NOMO-1 (cell line): ENCODE results near the gene L3MBTL3.

Experiments
- DNase-seq, 2 experiments: peaks; one replicate each; lab custom pipeline; 2025; ENCODE audit not compliant: unreplicated experiment in 2 of 2; lab: John Stamatoyannopoulos, UW

Gene L3MBTL3

DNA sequence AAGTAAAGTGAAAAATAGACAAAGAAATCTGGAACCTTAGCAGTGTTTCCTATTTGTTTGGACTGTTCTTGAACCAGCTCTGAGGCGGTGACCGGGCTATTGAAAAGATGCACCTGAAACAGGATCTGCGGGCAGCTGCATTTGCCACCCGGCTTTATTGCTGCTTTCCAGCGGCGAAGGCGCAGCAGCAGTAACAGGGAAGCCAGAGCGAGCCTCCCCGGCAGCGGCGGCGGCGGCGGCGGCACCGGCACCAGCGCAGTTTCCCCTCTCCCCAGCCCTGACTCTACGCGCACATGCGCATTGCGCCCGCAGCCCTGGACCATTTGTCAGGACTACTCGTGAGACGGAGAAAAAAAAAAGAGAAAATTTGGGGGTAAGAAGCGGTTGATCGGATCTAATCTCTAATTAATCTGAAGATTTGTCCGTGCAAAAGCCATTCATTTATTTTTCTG lies at the start of gene L3MBTL3:
Gene L3MBTL3 (plus strand): TSS at position 290 of the 452 bp plus-strand sequence. CDS start 24,119 bp downstream, outside the sequence.
- peak; percentile 70 to 82 for DNase-seq

DNA sequence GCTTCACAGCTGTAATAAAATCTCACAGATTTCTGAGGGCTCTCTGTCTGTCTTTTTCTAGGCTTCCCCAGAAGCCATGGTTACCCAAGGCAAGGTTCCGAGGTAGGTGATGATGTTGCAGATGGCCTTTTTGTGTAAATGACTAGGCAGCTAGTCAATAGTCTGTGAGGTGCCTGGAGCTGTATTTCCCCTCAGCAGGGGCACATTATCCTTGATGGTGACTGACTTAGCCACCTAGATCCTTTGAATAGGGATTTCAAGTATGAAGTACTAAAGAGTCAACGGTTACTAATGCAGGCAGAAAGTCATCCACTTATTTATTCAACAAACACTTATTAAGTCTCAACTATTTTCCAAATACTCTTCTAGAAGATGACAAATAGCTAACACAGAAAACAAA lies 49.3 kb upstream of the L3MBTL3 start:
- no peak for DNase-seq

DNA sequence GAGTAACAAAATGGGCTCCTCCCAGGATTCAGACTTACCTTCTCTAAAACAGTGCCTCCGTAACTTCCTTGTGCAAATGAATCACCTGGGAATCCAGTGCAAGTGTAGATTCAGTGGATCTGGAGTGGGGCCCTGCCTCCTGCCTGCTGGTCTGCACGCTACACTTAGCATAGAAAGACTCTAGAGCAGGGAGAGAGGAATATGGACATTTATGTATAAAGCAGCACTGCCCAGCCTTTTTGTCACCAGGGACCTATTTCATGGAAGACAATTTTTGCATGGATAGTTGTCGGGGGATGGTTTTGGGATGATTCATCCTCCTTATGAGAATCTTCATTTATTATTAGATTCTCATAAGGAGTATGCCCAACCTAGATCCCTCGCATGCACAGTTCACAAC lies 42.3 kb upstream of the L3MBTL3 start:
- no peak for DNase-seq

DNA sequence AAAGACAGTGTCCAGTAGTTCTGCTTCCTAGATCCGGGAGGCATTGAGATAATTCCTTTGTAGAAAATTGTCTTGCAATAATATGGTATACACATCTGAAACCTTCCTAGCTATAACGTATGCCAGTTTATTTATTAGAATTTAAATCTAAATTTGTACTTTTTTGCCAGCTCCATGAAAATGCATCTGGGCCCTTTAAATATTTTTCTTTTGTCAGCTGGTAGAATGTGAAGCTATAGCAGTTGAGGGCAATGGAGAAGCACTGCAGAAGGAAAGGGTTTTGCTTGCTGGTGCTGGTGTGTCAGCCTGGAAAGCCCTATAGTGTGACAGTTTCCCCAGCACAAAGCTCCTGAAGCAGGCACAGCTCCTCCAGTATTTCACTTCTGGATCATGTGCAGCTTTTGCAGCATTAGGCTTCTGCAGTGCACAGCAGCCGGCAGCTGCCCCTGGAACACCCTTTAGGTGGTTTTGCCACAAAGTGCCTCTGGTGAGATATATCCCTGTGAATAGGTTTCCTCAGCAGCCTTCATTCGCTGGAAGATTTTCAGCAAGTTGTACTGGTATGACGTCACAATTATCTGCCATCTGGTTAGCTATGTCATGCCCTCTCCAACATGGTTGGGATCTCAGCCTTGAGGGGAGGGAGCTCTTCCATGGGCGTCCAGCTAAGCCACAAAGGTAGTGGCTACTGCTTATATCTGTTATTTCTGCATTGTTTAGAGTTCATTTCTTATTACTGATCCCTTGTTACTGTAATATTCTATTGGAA lies 40.0 kb upstream of the L3MBTL3 start:
- DNase-seq, result no peak

DNA sequence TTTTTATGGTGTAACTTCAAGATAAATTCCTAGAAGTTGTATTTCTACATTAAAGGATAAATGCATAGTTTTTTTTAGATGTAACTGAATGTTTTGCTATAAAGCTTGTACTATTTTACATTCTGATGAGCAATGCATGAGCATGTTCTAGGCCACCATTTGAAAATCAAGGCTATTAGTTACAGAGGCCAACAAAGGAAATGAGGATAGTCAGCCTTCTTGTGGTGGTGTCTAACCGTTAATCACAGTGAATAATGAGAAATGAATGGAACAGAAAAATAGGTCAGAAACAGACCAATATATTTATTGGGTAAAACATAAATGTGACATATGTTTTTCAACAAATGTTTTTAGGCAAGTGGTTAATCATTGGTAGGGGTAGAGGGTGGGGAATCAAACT lies 37.6 kb upstream of the L3MBTL3 start:
- no peak for DNase-seq

DNA sequence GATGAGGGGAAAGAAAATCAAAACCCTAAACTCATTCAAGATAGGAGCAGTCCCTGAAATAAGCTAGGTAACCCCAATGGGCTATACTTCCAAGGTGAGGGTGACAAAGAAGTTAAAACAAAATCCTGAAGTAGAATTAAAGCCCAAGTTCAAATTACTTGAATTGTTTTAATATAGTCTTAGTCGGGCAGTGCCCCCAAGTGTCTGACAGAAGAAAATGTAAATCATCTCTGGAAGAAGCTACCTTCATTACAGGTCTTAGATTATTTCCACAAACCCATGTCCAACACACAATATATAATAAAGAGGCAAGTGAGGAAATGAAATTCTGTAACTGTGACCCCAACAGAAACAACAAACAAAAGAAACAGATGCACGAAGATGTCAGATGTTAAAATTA lies 36.8 kb upstream of the L3MBTL3 start:
- DNase-seq, result no peak

DNA sequence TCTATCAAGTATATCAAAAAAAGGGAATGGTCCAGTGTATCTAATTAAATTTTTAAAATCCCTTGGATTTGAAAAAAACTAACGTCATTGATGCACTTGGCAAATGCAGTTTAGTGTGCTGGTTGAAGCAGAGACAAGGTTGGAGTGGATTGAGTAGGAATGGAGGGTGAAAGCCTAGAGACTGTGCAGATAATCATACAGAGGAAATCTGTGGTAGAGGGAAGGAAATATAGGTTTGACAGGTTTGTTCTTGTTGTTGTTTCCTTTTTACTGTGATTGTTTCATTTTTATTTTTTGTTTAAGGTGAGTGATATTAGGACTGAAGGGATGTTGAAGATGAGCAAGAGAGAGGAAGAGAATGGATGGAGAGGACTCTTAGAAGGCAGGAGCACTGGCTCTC lies 29.0 kb upstream of the L3MBTL3 start:
- DNase-seq, result no peak

DNA sequence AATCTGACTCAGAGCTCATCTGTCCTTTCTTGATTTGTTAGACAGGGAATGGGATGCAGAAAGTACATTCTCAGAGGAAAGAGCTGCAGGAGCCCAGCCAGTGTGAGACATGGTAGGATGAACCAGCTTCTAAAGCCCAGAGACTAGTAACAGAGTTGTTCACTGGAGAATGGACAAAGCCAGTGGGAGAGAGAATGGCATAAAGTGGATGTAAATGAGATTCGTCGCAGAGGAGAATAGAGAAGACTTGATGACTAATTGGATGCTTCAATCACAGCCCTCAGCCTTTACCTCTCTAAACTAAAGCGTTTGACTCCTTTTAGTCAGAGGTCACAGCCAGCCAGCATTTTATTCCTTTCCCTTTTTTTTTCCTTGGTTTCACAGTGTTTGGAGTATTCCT lies 25.5 kb upstream of the L3MBTL3 start:
- DNase-seq, result no peak

DNA sequence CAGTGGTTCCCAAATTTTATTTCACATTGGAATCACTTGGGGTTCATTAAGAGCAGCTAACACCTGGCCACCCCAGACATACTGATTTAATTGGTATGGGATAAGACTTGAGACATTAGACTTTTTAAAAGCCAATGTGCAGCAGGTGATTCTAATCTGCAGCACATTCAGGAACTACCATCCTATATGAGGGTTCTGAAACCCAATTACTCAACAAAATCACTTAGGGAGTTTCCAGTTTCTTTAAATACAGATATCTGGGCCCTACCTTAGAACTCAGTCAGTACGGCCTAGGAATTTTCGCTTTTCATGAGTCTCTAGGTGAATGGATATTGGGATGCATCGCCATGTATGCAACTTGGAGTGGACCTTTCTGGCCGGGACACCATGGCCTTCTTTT lies 24.0 kb upstream of the L3MBTL3 start:
- DNase-seq, result no peak

DNA sequence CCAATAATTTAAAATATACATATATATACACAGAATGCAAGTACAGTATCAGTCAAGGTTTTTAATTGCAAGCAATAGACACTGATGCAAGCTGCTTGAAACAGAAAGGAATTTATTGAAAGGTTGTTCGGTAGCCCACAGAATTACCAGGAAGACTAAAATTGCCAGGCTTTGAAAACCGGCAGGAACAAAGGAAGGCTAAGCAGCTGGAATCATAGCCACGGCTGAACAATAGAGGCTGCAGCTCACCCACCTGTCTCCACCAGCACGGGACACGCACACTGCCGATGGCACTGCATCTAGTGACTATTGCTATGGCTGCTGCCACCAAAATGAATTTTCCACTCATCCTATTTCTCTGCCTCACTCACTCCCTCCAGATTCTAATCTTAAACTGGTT lies 22.0 kb upstream of the L3MBTL3 start:
- no peak for DNase-seq

DNA sequence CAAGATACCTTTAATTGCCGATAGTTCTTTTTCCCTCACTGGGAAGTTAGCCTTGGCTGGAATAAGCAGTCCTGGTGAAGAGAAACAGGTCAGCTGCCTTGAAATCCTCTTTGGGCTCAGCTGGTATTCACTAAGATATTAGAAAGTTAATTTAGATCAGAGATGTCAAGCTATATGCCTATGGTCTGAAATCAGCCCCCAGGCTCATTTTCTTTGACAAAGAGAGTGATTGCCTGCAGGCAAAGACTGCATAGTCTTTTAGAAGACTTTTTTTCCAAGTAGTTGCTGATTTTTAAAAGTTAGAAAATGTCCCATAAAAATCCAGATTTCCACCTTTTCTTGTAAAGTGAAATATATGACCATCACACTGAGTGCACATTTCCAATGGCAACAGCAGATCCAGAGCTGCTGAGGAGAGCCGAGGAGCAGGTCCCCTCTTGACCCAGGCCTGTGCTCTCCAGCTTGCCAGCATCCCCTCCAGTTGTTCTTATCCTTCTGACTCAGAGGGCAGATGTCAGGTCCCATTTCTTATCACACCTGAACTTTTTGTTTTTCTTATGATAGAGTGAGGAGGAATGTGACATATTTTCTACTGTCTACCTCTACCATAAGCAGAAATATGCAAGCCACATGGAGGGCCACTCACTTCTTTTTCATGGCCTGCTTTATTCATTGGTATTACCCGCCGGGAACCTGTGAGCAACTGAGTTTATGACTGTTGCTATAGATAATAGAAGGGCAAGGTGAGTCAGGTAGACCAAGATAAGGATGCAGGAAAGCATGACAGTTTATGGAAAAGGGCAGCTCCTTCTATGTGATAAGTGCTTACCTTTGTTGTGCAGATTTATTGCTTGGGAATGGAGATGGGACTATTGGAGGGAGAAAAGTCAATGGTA lies 17.6 kb upstream of the L3MBTL3 start:
- no peak for DNase-seq

DNA sequence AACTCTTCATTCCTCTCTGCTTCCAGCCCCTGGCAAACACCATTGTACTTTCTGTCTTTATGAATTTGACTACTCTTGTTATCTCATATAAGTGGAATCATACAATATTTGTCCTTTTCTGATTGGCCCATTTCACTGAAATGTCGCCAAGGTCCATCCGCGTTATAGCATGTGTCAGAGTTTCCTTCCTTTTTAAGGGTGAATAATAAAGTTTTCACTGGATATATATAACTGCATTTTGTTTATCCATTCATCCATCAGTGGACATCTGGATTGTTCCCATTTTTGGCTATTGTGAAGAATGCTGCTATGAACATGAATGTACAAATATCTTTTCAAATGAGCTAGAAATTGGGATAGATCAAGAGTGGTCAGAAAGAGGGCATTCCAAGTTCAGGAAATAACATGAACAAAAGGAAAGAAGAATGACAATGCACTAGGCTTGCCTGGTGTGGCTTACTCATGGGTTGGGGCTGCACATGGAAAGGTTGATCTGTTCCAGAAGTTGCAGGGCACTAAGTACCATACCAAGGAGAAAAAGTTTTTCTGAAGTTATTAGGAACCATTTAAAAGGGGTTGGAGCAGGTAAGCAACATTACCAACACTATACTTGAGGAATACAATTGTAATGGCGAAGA lies 10.0 kb upstream of the L3MBTL3 start:
- no peak for DNase-seq

DNA sequence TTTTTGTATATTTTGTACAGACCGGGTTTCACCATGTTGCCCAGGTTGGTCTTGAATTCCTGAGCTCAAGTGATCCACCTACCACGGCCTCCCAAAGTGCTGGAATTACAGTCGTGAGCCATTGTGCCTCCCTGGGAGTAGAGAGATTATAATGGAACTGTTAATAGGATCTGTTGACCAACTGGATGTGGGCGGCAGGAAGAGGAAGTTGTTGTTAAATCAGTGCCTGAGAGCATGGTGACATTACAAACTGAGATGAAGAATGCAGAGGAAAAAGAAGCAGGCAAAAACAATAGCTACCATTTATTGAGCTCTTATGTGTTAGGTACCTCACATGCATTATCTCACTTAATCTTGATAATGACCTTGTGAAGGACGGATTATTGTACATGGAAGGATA lies 9.2 kb upstream of the L3MBTL3 start:
- no peak for DNase-seq

DNA sequence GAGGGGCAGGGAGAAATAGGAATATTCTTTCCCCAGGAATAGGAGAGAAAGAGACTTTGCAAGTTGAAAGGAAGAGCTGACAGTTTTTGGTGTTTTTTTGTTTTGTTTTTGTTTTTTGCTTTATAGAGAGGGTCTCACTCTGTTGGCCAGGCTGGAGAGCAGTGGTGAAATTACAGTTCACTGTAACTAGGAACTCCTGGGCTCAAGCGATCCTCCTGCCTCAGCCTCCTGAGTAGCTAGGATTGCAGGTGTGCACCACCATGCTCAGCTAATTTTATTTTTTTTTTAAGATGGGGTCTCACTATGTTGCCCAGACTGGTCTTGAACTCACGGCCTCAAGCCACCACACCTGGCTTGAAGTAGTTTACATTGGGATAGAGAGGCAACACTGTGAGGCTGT lies 8.0 kb upstream of the L3MBTL3 start:
- DNase-seq, result no peak

DNA sequence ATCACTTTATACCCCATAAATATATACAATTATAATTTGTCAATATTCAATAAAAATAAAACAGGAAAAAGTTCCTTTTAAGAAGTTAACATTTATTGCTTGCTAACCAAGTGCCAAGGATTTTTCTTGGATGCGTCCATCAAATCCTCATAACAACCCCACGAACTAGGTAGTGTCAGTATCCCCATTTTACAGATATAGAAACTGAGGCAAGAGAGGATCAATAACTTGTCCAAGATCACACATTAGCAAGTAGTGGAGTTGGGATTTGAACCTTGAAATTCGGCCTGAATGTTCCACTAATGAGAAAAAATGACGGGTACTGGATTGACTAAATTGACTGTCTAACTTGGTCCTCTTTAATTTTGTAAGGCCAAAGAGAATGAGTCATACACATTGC lies 5.7 kb upstream of the L3MBTL3 start:
- no peak for DNase-seq

DNA sequence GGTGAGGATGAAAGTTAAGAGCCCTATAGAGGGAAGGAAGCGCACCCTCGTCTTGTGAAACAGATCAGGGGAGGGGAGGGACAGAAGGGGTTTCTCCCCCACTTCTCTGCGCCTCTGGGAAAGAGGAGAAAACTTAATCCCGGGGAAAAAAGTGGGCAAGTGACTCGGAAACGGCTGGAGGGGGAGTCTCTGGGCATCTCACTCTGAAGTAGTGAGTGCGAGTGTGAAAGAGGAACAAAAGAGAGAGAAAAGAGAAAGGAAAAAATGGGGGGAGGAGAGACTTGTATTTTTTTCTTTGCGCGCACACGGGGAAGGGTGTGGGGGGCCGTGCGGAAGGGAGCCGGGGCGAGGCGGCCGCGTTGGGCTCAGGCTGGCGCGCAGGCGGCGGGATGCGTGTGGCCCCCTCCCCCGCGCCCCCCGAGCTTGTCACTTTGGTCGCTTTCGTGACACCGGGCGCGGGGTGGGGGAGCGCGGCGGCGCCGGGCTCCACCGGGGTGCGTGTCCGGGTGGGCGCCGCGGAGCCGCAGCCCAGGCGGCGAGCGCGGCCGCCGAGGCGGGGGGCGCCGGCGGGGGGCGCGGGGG lies 454 bp downstream of the L3MBTL3 start:
- DNase-seq, result peak in 1 of 2 experiments; percentile 55

DNA sequence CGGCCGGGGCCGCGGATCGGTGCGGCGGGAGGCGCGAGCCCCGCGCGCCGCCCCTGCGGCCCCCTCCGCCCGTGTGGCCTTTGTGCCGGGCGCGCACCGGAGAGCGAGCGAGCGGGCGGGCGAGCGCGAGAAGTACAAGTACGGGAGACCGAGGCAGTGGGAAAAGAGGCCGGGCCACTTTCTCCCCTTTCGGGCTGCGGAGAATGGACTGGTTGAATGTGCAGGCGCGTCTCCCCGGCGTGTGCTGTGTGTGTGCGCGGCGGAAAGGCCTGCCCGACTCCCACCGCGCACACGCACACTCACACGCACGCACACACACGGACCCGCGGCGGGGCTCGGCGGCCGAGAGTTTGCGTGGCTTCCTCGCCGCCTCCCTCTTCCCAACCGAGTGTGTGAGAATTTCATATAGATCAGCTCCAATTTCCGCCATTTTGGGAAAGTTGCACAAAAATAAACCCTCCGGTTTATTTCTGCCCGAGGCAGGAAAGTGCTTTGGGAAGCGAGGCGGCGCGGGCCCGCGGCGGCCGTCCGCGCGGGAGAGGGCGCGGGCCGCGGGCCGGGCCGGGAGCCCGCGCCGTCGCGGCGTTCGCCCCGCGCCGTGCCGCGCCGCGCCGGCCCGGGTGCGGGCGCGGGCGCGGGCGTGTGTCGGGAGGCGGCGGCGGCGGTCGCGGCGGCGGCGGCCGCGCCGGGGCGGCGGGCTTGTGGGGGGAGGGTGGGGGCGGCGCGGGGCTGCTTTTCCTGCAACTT lies 1.1 kb downstream of the L3MBTL3 start:
- DNase-seq, result no peak

DNA sequence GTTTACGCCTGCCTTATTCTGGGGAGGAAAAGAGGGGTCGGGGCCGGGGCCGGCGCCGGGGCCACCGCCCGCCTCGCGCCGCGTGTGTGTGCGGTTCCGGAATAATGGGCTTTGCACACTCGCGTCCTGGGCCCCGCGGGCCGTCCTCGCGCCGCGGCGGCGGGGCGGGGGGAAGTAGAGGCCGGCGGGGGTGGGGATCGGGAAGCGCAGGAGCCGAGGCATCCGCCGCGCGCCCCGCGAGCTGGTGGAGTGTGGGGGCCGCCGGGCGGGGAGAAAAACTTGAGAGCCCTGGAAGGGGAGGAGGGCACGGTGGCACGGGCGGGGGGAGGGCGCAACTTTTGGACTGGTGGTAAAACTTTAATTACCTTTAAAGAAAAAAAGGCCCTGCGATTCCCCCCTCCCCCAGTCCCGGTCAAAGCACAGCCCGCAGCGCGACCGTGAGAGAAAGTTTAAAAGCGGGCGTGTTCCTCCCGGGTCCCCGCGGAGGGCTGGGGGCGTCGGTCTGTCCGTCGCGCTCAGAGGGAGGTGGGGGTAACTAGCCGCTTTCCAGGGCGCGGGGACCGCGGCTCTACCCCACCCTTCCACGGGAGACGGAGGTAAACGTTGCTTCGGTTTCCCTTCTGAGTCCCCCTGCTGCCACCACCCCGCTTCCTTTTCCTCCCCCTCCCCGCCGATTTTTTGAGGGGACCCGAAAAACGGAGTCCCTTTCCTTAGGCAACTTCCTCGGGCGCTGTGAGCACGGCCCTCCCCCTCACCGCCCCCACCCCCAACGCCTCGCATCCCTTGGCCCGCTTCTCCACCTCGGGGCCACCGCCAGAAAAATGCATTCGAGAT lies 1.9 kb downstream of the L3MBTL3 start:
- no peak for DNase-seq

DNA sequence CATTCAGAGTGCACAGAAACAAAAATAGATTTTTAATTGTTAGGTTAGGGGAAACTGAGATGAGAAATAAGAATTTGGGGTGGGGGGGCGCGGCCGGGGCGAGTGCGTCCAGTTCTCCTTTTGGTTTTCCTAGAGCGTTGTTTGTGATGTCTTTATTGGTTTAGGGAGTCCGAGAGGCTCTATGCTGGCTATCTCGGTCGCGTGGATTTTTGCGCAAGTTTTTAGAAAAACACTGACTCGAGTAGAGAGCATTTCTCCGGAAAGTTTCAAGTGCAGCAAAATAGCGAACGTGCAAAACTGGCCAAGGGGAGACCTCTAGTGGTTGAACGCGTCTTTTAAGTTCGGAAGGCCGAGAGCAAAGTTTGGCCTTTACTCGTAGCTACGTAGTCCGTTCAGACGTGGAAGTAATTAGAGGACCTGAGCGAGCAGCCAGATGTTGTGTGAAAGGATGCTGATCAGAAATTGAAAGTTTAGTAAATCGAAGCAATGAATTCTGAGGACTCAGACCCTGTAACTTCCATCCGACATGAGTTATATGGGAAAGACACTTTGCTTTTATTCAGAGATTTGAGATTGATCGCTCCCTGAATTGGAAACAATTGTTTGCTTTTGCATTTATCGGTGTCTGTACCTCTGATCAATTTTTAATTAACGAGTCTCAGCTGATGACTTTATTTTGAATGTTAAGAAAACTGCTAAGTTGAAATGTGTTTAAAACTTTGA lies 2.7 kb downstream of the L3MBTL3 start:
- peak; percentile 92 for DNase-seq
